LNCAP (cell line): Measurements from ENCODE around the gene TRIML2.

ENCODE experiments used
- CTCF ChIP-seq: fragments of 450-650 bp; IDR thresholded peaks from 2 replicates; pipeline ENCODE4 v1.5.1; 2017; ENCODE audit warnings: mild to moderate bottlenecking

Gene TRIML2

DNA sequence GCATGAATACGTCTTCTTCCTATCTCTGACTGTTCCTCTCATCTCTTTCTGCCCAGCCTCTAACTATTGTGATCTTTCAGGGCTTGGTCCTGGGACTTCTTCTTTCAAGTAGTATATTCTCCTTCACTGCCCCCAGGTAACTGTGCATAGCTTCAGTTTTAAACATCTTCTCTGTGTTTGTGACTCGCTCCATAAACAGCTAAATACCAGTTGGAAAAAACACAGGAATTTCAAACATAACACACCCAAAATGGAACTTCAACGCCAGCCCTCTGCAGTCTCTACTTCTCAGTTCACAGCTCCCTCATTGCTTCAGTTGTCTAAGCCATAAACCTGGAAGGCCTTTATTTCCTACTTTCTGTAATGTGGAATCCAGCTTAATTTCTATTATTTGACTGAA is 16.6 kb downstream of the TRIML2 start:
- no peak for TF ChIP-seq CTCF

- no peak for TF ChIP-seq CTCF
Observed at GRCh38 chr4:188086858-188087257, 22.5 kb downstream of the TRIML2 start.

GRCh38 chr4:188082796-188083195 is 26.6 kb downstream of the TRIML2 start:
- no peak for TF ChIP-seq CTCF

DNA sequence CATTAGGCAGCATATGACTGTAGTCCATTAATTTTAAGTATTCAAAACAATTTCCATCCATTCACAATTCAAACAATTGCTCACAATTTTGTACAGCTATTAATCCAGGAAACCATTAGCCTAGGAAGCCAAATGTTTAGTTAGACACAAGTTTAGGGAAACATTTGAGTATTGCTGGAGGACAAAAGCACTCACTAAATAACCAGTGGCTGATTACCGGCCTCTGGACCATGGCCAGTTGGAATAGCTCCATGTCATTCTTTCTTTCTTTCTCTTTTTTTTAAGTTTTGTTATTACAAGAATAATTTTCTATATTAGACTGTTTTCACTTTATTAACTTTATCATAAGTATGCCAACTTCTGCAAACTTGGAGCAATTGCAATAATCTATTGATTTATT is 31.3 kb downstream of the TRIML2 start:
- no peak for TF ChIP-seq CTCF

DNA sequence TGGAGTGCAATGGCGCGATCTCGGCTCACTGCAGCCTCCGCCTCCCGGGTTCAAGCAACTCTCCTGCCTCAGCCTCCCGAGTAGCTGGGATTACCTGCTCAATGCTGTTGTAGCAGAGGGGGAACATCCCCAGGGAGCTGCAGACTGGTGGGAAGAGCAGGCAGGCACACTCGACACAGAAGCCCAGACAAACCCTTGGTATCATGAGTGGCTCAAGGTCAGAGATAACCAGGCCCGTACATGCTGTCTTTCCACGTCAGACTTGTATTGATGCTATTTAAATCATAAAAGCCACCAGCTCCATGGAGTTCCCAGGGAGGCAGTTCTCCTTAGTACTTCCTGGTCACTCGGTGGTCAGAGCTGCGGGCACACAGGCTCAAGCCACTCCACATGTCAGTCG is 33.2 kb downstream of the TRIML2 start:
- TF ChIP-seq CTCF, result no peak

DNA sequence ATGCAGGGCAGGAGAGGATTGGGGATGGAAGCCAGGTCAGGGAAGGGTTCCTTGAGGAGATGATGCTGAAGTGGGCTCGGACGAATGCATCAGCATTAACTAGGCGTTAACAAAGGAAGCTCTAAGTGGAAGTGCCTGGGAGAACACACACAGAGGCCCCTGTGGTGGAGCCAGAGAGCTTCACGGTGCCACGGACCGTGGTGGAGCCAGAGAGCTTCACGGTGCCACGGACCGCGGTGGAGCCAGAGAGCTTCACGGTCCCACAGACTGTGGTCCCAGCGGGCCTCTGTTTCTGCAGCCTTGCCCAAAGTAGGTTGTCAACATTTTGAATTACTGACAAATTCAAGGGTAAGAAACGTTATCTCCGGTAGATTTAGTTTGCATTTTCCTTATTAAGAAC is 48.3 kb downstream of the TRIML2 start:
- no peak for TF ChIP-seq CTCF

GRCh38 chr4:188053302-188053701 is 56.1 kb downstream of the TRIML2 start:
- TF ChIP-seq CTCF, result no peak

GRCh38 chr4:188046657-188047056 is 62.7 kb downstream of the TRIML2 start:
- TF ChIP-seq CTCF, result no peak
